NCI-H345 treated with DMSO at 0.1 percent for 48 hours (cell line): ENCODE results near the gene OTUD4.

Experiments
- DNase-seq: peaks from one replicate; lab custom pipeline; 2025; ENCODE audit not compliant: unreplicated experiment; lab: John Stamatoyannopoulos, UW

Gene OTUD4

GRCh38 chr4:145130788-145131399 lies 49.5 kb downstream of the OTUD4 start:
- DNase-seq = no peak

GRCh38 chr4:145130130-145130529 lies 50.3 kb downstream of the OTUD4 start:
- DNase-seq = no peak

- DNase-seq = no peak
Measured at GRCh38 chr4:145125396-145125795, 55.0 kb downstream of the OTUD4 start.

DNA sequence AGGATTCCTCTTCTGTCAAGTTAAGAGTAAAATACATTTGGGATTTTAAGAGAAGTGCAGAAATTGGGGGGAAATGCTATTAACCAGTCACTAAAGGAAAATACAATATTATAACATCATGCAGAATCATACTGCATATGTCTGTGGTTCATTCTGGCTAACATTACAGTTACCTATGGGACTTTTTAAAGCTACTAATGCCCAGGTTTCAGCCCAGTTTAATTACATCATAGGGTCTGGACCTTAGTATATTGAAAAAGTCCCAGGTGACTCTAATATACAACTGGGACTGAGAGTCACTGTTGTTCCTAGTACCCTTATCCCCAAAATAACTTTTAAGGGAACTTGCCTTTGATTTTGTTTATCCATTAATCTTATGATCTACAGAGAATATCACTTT lies 72.3 kb downstream of the OTUD4 start:
- no peak for DNase-seq

DNA sequence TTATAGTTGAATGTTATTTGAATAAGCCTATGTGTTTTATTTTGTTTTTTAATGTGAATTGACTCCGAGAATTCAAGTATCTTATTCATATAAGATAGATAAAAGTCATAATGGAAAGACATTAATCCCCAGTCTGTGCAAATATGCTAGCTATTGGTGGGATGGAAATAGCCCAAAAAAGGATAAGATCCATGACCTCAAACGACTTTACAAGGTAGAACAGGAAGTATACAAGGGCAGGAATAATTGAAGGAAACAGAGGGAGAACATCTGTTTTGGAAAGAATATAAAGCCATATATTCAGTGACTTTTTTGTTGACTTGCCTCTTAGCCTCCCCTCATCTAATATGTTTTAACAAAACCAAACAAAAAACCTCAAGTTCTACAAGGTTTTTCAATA lies 73.3 kb downstream of the OTUD4 start:
- DNase-seq = no peak

- no peak for DNase-seq
Measured at GRCh38 chr4:145103496-145103895, 76.9 kb downstream of the OTUD4 start.

GRCh38 chr4:145102619-145103018 lies 77.8 kb downstream of the OTUD4 start:
- no peak for DNase-seq

GRCh38 chr4:145101091-145101490 lies 79.3 kb downstream of the OTUD4 start:
- DNase-seq = no peak

GRCh38 chr4:145099653-145100052 lies 80.7 kb downstream of the OTUD4 start:
- DNase-seq = no peak

- DNase-seq = no peak
Measured at GRCh38 chr4:145098675-145099037, 81.7 kb downstream of the OTUD4 start.

GRCh38 chr4:145097821-145098674 lies 82.3 kb downstream of the OTUD4 start, which contains the start of the genes ABCE1 and ANAPC10:
TSS of gene ABCE1 (plus strand) at chr4:145098311. CDS start at chr4:145104413, 6,102 bp downstream.
TSS of gene ANAPC10 (minus strand) at chr4:145098196. CDS start at chr4:145096099, 2,097 bp downstream.
- peak; percentile 80 for DNase-seq

GRCh38 chr4:145097331-145097820 lies 83.0 kb downstream of the OTUD4 start:
- DNase-seq = no peak

DNA sequence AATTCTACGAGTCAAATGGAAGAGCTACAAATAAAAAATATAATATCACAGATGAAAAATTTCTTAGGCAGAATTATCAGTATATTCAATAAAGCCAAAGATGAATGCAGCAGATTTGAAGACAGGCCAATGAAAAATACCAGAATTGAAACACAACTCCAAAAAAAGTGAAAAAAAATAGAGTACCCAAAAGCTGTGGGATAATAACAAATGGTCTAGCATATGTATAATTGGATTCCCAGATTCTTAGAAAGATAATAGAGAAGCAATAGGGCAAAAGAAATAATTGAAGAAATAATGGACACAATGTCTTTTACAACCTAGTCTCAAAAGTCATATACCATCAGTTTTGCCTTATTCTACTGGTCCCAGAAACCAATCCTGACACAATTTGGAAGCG lies 86.8 kb downstream of the OTUD4 start:
- no peak for DNase-seq

DNA sequence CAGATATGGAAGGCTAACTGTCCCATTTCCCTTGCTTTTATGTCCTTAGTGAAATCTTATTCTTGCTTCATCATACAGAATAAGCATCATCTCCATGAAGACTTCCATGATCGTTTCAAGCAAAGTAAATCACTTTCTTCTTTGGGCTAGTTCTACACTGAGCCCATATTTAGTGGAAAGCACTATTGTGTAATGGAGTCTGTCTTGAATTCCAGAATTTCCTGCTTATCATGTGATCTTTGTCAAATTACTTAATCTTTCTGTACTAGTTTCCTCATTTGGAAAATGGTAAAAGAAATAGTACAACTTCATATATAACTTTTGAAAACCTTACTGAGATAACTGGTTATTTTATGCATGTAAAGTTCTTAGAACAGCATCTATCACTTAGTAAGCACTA lies 90.0 kb downstream of the OTUD4 start:
- DNase-seq = no peak

GRCh38 chr4:145083891-145084605 lies 96.3 kb downstream of the OTUD4 start:
- DNase-seq = no peak
